K562 (cell line): Measurements from ENCODE around the gene ADK.

ENCODE experiments used
- EZH2 ChIP-seq: IDR thresholded peaks from 2 replicates; pipeline ENCODE4 v1.6.1; 2012; ENCODE audit warnings: low read depth, mild to moderate bottlenecking, inconsistent platforms, low read length, borderline replicate concordance
- PHF20 ChIP-seq: fragments of 450-650 bp; IDR thresholded peaks from 2 replicates; pipeline ENCODE4 v1.6.1; 2018; ENCODE audit not compliant: partially characterized antibody
- TRIM24 ChIP-seq, 2 experiments: fragments of 450-650 bp; IDR thresholded peaks; 2 replicates each; pipeline ENCODE4 v1.6.1; 2016
- ZNF274 ChIP-seq: IDR thresholded peaks from 2 replicates; pipeline ENCODE4 v1.6.1; 2011; ENCODE audit warnings: low read depth, mild to moderate bottlenecking, low read length, moderate library complexity, borderline replicate concordance
- ZNF830 ChIP-seq: fragments of 250-450 bp; sonication (Bioruptor Pico); IDR thresholded peaks from 2 replicates; pipeline ENCODE4 v1.5.0; 2021; ENCODE audit warnings: mild to moderate bottlenecking
- TF ChIP-seq, protein P1 (sequence below), 3 experiments: IDR thresholded peaks in 2 of 3; conservative IDR thresholded peaks in 1 of 3; 2 replicates each; pipeline ENCODE4 v1.5.1; 2011 to 2012; ENCODE audit warnings: low read length in 3 of 3, mild to moderate bottlenecking in 3 of 3, control low read depth in 2 of 3, improper control_type of control experiment in 1 of 3, inconsistent platforms in 1 of 3, low read depth in 1 of 3, mixed read lengths in 1 of 3, moderate library complexity in 1 of 3; ENCODE audit not compliant: insufficient read depth in 2 of 3
- TF ChIP-seq, protein P2 (sequence below): sonication (generic); formaldehyde crosslinking; IDR thresholded peaks from 2 replicates; pipeline ENCODE4 v1.8.1; 2022; ENCODE audit warnings: missing genetic modification reagents

DNA sequence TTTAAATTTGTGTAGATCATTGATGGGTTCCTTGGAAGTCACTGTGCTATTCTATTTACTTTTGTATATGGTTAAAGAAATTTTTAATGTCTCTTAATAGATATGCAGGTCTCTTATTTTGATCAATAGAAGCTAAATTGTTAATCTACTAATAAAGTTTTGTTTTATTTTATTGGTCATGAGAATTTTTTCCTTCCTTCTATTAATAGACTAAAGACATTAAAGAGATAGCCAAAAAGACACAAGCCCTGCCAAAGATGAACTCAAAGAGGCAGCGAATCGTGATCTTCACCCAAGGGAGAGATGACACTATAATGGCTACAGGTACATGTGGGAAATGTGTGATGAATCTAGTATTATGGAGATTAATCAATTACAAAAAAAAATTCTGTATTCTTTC, 449.1 kb downstream of the ADK start:
- TF ChIP-seq ZNF274 (no peak), EZH2 (no peak), TRIM24 (IDR thresholded peaks at IDR 0.05) (no peak), ZNF830 (CRISPR knock-in tag) (no peak), PHF20 (no peak)
- TF ChIP-seq, protein P1, sequence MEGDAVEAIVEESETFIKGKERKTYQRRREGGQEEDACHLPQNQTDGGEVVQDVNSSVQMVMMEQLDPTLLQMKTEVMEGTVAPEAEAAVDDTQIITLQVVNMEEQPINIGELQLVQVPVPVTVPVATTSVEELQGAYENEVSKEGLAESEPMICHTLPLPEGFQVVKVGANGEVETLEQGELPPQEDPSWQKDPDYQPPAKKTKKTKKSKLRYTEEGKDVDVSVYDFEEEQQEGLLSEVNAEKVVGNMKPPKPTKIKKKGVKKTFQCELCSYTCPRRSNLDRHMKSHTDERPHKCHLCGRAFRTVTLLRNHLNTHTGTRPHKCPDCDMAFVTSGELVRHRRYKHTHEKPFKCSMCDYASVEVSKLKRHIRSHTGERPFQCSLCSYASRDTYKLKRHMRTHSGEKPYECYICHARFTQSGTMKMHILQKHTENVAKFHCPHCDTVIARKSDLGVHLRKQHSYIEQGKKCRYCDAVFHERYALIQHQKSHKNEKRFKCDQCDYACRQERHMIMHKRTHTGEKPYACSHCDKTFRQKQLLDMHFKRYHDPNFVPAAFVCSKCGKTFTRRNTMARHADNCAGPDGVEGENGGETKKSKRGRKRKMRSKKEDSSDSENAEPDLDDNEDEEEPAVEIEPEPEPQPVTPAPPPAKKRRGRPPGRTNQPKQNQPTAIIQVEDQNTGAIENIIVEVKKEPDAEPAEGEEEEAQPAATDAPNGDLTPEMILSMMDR (IDR thresholded peaks at IDR 0.05 in 2 of 3, conservative IDR thresholded peaks at IDR 0.05 in 1 of 3; ENCODE audit: insufficient read depth in 2 of 3, low read depth in 1 of 3, low read length in 3 of 3): no peak
- TF ChIP-seq, protein P2, sequence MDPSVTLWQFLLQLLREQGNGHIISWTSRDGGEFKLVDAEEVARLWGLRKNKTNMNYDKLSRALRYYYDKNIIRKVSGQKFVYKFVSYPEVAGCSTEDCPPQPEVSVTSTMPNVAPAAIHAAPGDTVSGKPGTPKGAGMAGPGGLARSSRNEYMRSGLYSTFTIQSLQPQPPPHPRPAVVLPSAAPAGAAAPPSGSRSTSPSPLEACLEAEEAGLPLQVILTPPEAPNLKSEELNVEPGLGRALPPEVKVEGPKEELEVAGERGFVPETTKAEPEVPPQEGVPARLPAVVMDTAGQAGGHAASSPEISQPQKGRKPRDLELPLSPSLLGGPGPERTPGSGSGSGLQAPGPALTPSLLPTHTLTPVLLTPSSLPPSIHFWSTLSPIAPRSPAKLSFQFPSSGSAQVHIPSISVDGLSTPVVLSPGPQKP (CRISPR knock-in tag): no peak
